Keratinocyte (primary cell): ENCODE data around the gene TFIP11.

Experiments used
- CTCF ChIP-seq, 3 experiments: IDR thresholded peaks in 1 of 3; conservative IDR thresholded peaks in 1 of 3; optimal IDR thresholded peaks in 1 of 3; 2 replicates in 2 of 3; 3 replicates in 1 of 3; pipeline versions ENCODE3 to v1.5.1; 2011; ENCODE audit warnings: low read length in 3 of 3, mild to moderate bottlenecking in 3 of 3, moderate library complexity in 2 of 3, control low read depth in 1 of 3, inconsistent platforms in 1 of 3; ENCODE audit not compliant: insufficient read depth in 2 of 3; ENCODE audit errors: extremely low read depth in 1 of 3
- EZH2 ChIP-seq: IDR thresholded peaks from one replicate; pipeline ENCODE4 v1.6.1; 2012; ENCODE audit warnings: inconsistent platforms, mild to moderate bottlenecking, low read length, moderate library complexity

DNA sequence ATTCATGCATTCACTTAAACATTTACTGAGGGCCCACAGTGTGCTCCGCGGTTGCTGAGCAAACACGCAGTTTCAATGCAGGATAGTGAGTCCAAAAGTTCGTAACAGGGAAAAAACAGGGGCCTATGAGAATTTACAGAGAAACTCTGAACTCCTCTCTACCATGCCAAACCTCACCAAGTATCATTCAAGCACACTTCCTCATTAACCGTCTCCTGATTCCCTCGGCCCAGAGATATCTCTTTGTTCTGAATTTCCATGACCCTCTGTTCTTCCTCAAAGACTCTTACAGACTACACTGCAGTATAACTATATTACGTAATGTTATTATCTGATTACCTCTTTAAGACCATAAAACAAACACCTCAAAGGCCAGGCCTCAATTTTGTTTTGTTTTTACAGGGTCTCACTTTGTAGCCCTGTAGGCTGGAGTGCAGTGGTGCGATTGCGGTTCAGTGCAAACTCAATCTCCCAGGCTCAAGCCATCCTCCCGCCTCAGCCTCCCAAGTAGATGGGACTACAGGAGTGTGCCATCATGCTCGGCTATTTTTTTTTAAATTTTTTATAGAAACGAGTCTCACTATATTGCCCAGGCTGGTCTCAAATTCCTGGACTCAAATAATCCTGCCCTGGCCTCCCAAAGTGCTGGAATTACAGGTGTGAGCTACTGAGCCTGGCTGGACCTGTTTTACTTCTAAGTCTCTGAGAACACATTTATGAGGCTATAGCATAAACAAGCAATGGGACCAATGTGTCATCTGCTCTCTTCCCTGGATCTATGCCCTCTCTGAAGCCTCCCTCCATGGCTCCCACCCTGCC lies 32.3 kb downstream of the TFIP11 start:
- no peak for TF ChIP-seq CTCF (optimal IDR thresholded peaks at IDR 0.05 in 1 of 3, IDR thresholded peaks at IDR 0.05 in 1 of 3, conservative IDR thresholded peaks at IDR 0.05 in 1 of 3; ENCODE audit: extremely low read depth in 1 of 3, insufficient read depth in 2 of 3, low read length in 3 of 3)
- no peak for TF ChIP-seq EZH2
